Activated naive CD4-positive, alpha-beta T cell treated with anti-CD3 and anti-CD28 coated beads, Interleukin-2, amount 50 U/mL, for 24 hours (primary cell): Measurements from ENCODE around the gene CAPZB.

Source experiments
- H3K27ac Mint-ChIP-seq: one replicate; pipeline ENCODE4 v1.8.0; 2021; ENCODE audit warnings: mild to moderate bottlenecking, mixed read lengths
- H3K27me3 Mint-ChIP-seq: one replicate; pipeline ENCODE4 v1.8.0; 2021; ENCODE audit warnings: mixed read lengths
- H3K36me3 Mint-ChIP-seq: one replicate; pipeline ENCODE4 v1.8.0; 2021; ENCODE audit warnings: mixed read lengths
- H3K4me1 Mint-ChIP-seq: one replicate; pipeline ENCODE4 v1.8.0; 2021; ENCODE audit warnings: mixed read lengths
- H3K4me3 Mint-ChIP-seq: one replicate; pipeline ENCODE4 v1.8.0; 2021; ENCODE audit warnings: mild to moderate bottlenecking, mixed read lengths
- H3K9me3 Mint-ChIP-seq: one replicate; pipeline ENCODE4 v1.8.0; 2021; ENCODE audit warnings: mixed read lengths

The CAPZB gene

DNA sequence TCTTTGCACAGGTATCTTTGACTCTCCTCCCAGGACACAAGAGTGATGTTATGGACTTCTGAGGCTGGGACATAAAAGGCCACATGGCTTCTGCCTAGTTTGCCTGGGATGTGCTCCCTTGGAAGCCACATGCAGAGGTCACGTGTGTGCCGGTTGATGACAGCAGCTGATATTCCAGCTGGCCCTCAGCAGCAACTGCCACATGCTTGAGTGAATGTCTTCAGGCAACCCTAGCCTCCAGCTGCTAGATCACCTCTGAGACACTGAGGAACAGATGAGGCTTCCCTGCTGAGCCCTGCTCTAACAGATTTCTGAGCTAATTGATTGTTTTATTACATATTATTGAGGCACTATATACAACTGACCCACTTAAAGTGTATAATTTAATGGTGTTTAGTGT, 185.1 kb downstream of the CAPZB start:
- Mint-ChIP-seq H3K9me3 (peaks cover 5% of the 10 kb centered on the region), H3K36me3 (peaks cover 14% of the 10 kb centered on the region), H3K27ac (no peak overlapping the region), H3K4me1 (no peaks in the 10 kb centered on the region), H3K27me3 (no peaks in the 10 kb centered on the region), H3K4me3 (no peak overlapping the region)

DNA sequence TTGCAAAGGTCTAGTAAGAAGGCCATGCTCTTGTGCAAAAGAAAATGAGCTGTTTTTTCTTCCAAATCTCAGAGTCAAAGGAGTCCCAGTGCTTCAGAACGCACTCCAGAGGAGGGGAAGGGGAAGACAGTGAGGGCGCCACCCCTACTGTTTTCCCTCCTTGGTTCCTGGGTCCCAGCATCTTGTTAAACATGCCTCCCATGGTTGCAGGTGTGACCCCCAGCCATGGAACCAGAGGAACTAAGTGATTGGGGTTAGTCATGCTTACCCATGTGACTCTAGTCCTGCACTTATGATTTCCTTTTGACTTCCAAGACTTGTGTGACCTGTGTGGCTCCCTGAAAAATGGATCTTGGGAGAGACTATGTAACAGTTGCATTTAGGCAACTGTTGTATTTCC, 190.7 kb downstream of the CAPZB start:
- Mint-ChIP-seq H3K36me3 (peaks cover 17% of the 10 kb centered on the region), H3K4me3 (no peak overlapping the region), H3K9me3 (peaks cover 5% of the 10 kb centered on the region)

DNA sequence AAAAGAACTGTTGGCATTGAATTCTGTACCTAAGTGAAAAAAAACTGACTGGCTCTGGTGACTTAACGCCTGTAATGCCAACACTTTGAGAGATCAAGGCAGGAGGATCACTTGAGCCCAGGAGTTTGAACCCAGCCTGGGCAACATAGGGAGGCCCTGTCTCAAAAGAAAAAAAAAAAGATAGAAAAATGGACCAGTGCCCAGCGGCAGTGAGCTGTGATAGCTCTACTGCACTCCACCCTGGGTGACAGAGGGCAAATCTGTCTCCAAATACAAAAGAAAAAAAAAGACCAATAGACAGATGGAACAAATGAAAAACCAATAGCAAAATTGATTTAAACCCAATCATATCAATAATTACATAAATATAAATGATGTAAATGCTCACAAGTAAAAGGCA, 196.1 kb downstream of the CAPZB start:
- Mint-ChIP-seq H3K4me3 (peak overlapping the region; percentile 26), H3K27me3 (peaks cover 3% of the 10 kb centered on the region), H3K9me3 (no peaks in the 10 kb centered on the region), H3K27ac (no peak overlapping the region), H3K36me3 (peaks cover 5% of the 10 kb centered on the region), H3K4me1 (peaks cover 8% of the 10 kb centered on the region)

More for the DNA sequence above, 190.7 kb downstream of the CAPZB start:
- Mint-ChIP-seq H3K27me3 (no peaks in the 10 kb centered on the region), H3K4me1 (no peaks in the 10 kb centered on the region), H3K27ac (no peak overlapping the region)
